HepG2 (cell line): Measurements from ENCODE around the gene NEK6. TPM values are rescaled to one million over a fixed set of nuclear protein-coding genes. Genes with fewer than 3 reads are reported as not detected.

ENCODE experiments used
- ATAC-seq: fragments of 200-7000 bp; cut with Tn5 transposase; 3 replicates; pipeline ENCODE4 v1.9.1; 2020; ENCODE audit warnings: mild to moderate bottlenecking, moderate library complexity
- BruUV-seq: library from RNA; stranded (reverse); fragments of 400-500 nt; replicated peaks from 2 replicates; lab custom pipeline; 2021; lab: Mats Ljungman, UMichigan
- CTCF ChIA-PET: fragments of 300-600 bp; formaldehyde crosslinking; extraction: SDS; loops from one replicate; lab custom pipeline; 2021; ENCODE audit warnings: low total read pairs, inconsistent platforms, low intra/inter-chr PET ratio; lab: Yijun Ruan, JAX
- POLR2A ChIA-PET: fragments of 350-600 bp; sonication (Branson Sonifier 250); formaldehyde crosslinking; loops from one replicate; lab custom pipeline; 2020; ENCODE audit warnings: antibody characterized with exemption, inconsistent platforms; lab: Yijun Ruan, JAX
- DNase-seq: peaks from one replicate; pipeline ENCODE4 v3.0.0-alpha.2; 2015; ENCODE audit warnings: low spot score
- FAIRE-seq: peaks from 3 replicates; lab custom pipeline; 2011; peaks lifted over from hg19 to GRCh38; lab: Jason Lieb, UNC
- H2AFZ ChIP-seq: one replicate; pipeline ENCODE4 v1.6.1; 2011; ENCODE audit warnings: low read length, inconsistent platforms
- H3K27ac ChIP-seq: fragments of 300-600 bp; 3 replicates; pipeline ENCODE4 v1.8.0; 2011; ENCODE audit warnings: mixed run types, mild to moderate bottlenecking, mixed read lengths, low read length, inconsistent platforms; ENCODE audit not compliant: insufficient read depth; ENCODE audit errors: extremely low read length
- H3K27me3 ChIP-seq, 2 experiments: fragments of 200-600 bp in 1 of 2; 2 replicates in 1 of 2; 3 replicates in 1 of 2; pipeline versions ENCODE4 v1.6.0 to v1.8.0; 2011; ENCODE audit warnings: low read length in 2 of 2, mild to moderate bottlenecking in 2 of 2, moderate library complexity in 2 of 2, inconsistent platforms in 1 of 2; ENCODE audit not compliant: insufficient read depth in 2 of 2, control insufficient read depth in 1 of 2
- H3K36me3 ChIP-seq, 2 experiments: fragments of 200-600 bp in 1 of 2; replicated peaks in 1 of 2; 2 replicates in 1 of 2; 3 replicates in 1 of 2; pipeline versions ENCODE4 v1.5.1 to v1.8.0; 2011; ENCODE audit warnings: low read length in 2 of 2, inconsistent platforms in 1 of 2; ENCODE audit not compliant: insufficient read depth in 2 of 2, control insufficient read depth in 1 of 2
- H3K4me1 ChIP-seq: 2 replicates; pipeline ENCODE4 v1.5.1; 2012; ENCODE audit warnings: low read length, inconsistent platforms; ENCODE audit not compliant: insufficient read depth
- H3K4me2 ChIP-seq: 2 replicates; pipeline ENCODE4 v1.6.0; 2011; ENCODE audit warnings: low read depth, low read length, inconsistent platforms
- H3K4me3 ChIP-seq, 3 experiments: fragments of 200-600 bp in 1 of 3; sonication (generic), shearing (Covaris generic) in 1 of 3; replicated peaks in 1 of 3; 2 replicates each; pipeline ENCODE4 v1.5.1; 2011 to 2016; ENCODE audit warnings: low read length in 3 of 3, inconsistent platforms in 2 of 3, low read depth in 2 of 3, mild to moderate bottlenecking in 2 of 3, control low read depth in 1 of 3, mixed read lengths in 1 of 3; ENCODE audit not compliant: insufficient read depth in 1 of 3
- H3K79me2 ChIP-seq: one replicate; pipeline ENCODE4 v1.6.1; 2011; ENCODE audit warnings: low read length, inconsistent platforms; ENCODE audit not compliant: insufficient read depth
- H3K9ac ChIP-seq: 2 replicates; pipeline ENCODE4 v1.6.0; 2011; ENCODE audit warnings: mild to moderate bottlenecking, low read depth, low read length, inconsistent platforms; ENCODE audit not compliant: insufficient read depth
- H3K9me3 ChIP-seq: 2 replicates; pipeline ENCODE4 v1.5.1; 2012; ENCODE audit warnings: mild to moderate bottlenecking, low read length
- H4K20me1 ChIP-seq: 2 replicates; pipeline ENCODE4 v1.6.0; 2011; ENCODE audit warnings: inconsistent platforms, mild to moderate bottlenecking, low read length, moderate library complexity; ENCODE audit not compliant: insufficient read depth
- KLF13 ChIP-seq: sonication (generic); formaldehyde crosslinking; IDR thresholded peaks from 2 replicates; pipeline ENCODE4 v1.4.0; 2020; ENCODE audit warnings: mild to moderate bottlenecking, missing genetic modification reagents
- PPARG ChIP-seq: conservative IDR thresholded peaks from 2 replicates; pipeline ENCODE4 v1.6.1; 2016; ENCODE audit warnings: missing biosample characterization, missing genetic modification reagents
- RXRB ChIP-seq: IDR thresholded peaks from 2 replicates; pipeline ENCODE4 v1.6.1; 2016; ENCODE audit warnings: borderline replicate concordance, missing genetic modification reagents, missing compliant biosample characterization
- ZNF772 ChIP-seq: sonication (generic); formaldehyde crosslinking; IDR thresholded peaks from 2 replicates; pipeline ENCODE4 v1.5.0; 2020; ENCODE audit warnings: mild to moderate bottlenecking, missing genetic modification reagents
- WGBS: methylation state at CpG from one replicate; pipeline ENCODE4 v1.1.6; 2017; ENCODE audit warnings: low lambda C conversion rate; 5-methylcytosine and 5-hydroxymethylcytosine counted together
- in situ Hi-C: cut with HindIII; loops from 2 replicates; pipeline ENCODE4 v1.10.0; 2017; ENCODE audit warnings: low pct_unique_long_range_greater_than_20kb; ENCODE audit not compliant: extremely low pct_ligation_motif_present
- intact Hi-C: fragments of 100-400 bp; cut with micrococcal nuclease; formaldehyde crosslinking; loops from one replicate; pipeline ENCODE4 v1.10.0; 2022; ENCODE audit not compliant: unreplicated experiment
- polyA plus RNA-seq, 8 experiments: library from polyadenylated mRNA; depleted of rRNA in 3 of 8; stranded (reverse) in 7 of 8; unstranded in 1 of 8; fragments of >200 nt; fragmentation: Illumina TruSeq in 4 of 8; extraction: Trizol in 4 of 8; gene quantifications; 2 replicates each; pipeline versions ENCODE4 v1.2.1 to v1.2.3, GENCODE V29; 2011 to 2016; ENCODE audit warnings: low read depth in 4 of 8, missing spikeins in 1 of 8, mixed read lengths in 1 of 8; ENCODE audit not compliant: insufficient read depth in 1 of 8
- total RNA-seq, 5 experiments: library from RNA; depleted of rRNA; stranded (reverse); fragments of >200 nt; fragmentation: Illumina TruSeq; extraction: Trizol; gene quantifications; 2 replicates each; pipeline ENCODE4 v1.2.3, GENCODE V29; 2016; ENCODE audit warnings: low read depth in 1 of 5
- TF ChIP-seq, protein P1 (sequence below): sonication (generic); formaldehyde crosslinking; IDR thresholded peaks from 2 replicates; pipeline ENCODE4 v1.8.0; 2022; ENCODE audit warnings: missing genetic modification reagents, mild to moderate bottlenecking, moderate library complexity, borderline replicate concordance

Gene NEK6
- total and polyA plus RNA-seq, 2 of the 13 experiments (the other 11 are each of a cell fraction or from before 2014, with no cell fraction given) = 30.4 to 119 TPM

DNA sequence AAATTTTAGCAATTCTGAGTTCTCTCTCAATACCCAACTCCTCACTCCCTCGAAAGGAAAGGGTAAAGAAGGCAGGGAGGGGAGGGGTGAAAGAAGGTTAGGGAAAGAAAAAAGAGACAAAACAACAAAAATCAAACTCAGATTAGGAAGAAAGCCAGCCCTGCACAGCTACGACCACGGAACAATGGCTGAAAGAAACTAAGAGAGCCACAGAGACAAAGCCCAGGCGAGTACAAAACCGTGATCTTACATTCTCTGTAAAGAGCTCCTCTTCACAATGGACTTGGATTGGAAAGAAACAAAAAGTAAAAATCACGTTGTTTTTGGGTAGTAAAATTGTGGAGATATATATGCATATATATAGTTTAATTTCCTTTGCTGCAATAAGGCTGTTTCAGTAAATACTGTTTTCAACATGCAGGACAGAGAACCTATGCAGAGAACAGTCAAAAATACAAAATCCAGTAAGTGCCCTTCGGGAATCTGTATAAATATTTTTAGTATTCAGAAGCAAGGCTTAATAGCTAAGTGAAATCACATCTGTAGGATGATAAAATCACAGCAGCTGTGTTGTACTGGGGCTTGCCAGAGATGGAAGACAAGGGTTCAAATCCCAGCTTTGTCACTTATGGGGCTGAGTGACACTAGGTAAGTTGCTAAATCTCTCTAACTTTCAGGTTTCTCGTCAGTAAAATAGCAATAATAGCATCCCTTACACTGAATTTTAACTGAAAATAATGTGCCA, 140.6 kb downstream of the NEK6 start:
- in situ Hi-C loops (no loop called here), intact Hi-C loops (no loop called here)
- DNase-seq (no peak), ATAC-seq (no peak), FAIRE-seq (no peak)
- Histone ChIP-seq H3K4me3 (no peak overlapping the region), H3K36me3 (peaks cover 16 to 78% of the 10 kb centered on the region in 2 experiments), H3K27ac (no peak overlapping the region), H3K27me3 (no peaks in the 10 kb centered on the region), H3K79me2 (peaks cover 81% of the 10 kb centered on the region), H2AFZ (no peak overlapping the region), H3K9me3 (no peaks in the 10 kb centered on the region), H3K4me2 (no peak overlapping the region), H3K9ac (no peak overlapping the region), H4K20me1 (no peaks in the 10 kb centered on the region), H3K4me1 (peaks cover under 1% of the 10 kb centered on the region; the same call in 1 of the 2 replicates)
- TF ChIP-seq, protein P1, sequence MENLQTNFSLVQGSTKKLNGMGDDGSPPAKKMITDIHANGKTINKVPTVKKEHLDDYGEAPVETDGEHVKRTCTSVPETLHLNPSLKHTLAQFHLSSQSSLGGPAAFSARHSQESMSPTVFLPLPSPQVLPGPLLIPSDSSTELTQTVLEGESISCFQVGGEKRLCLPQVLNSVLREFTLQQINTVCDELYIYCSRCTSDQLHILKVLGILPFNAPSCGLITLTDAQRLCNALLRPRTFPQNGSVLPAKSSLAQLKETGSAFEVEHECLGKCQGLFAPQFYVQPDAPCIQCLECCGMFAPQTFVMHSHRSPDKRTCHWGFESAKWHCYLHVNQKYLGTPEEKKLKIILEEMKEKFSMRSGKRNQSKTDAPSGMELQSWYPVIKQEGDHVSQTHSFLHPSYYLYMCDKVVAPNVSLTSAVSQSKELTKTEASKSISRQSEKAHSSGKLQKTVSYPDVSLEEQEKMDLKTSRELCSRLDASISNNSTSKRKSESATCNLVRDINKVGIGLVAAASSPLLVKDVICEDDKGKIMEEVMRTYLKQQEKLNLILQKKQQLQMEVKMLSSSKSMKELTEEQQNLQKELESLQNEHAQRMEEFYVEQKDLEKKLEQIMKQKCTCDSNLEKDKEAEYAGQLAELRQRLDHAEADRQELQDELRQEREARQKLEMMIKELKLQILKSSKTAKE (CRISPR knock-in tag) = no peak
- TF ChIP-seq ZNF772 (CRISPR knock-in tag) = no peak
- no peak for TF ChIP-seq RXRB (CRISPR knock-in tag)
- TF ChIP-seq PPARG = no peak
- TF ChIP-seq KLF13 (CRISPR knock-in tag) = no peak
- WGBS = 95% methylated on average over 8 of the region's 8 CpGs
- BruUV-seq = no TSS peak
- CTCF ChIA-PET = no interaction called here
- POLR2A ChIA-PET = no interaction called here
